Measurements from ENCODE around the gene SOX9. TPM values are rescaled to one million over a fixed set of nuclear protein-coding genes. Genes with fewer than 3 reads are reported as not detected.
A peak's percentile ranks its signal among the peaks of the same experiment; 100 is the strongest.

The SOX9 gene
- total RNA-seq (not detected), polyA plus RNA-seq (not detected)

- Mint-ChIP-seq H3K4me1 (peaks cover 2 to 13% (median 6%) of the 10 kb centered on the region in 4 donors), H3K9me3 (peaks cover 0 to 4% (median 0%) of the 10 kb centered on the region in 7 donors), H3K27me3 (peaks cover 81% of the 10 kb centered on the region), H3K27ac (no peak within 1 kb of the TSS), H3K4me3 (peak within 1 kb of the TSS in 1 of 4 donors; percentile 43), H3K36me3 (no peaks in the 10 kb centered on the region)
- ATAC-seq (ENCODE audit: low read depth in 2 of 2) (no peak), DNase-seq (no peak)
- H3K36me3 ChIP-seq (ENCODE audit: control insufficient read depth, insufficient read depth, low read length): no peaks in the 10 kb centered on the region
- no peak within 1 kb of the TSS for H3K4me3 ChIP-seq (ENCODE audit: low read depth, low read length)
- no peaks in the 10 kb centered on the region for H3K4me1 ChIP-seq (ENCODE audit: control insufficient read depth, insufficient read depth, low read length, poor library complexity, severe bottlenecking)
- peaks cover 25% of the 10 kb centered on the region for H3K27me3 ChIP-seq (ENCODE audit: control insufficient read depth, insufficient read depth, low read length)
- H3K9me3 ChIP-seq (ENCODE audit: control insufficient read depth in 2 of 2, low read length in 2 of 2): no peaks in the 10 kb centered on the region
- H3K27ac ChIP-seq (ENCODE audit: insufficient read depth, low read length, poor library complexity, severe bottlenecking): no peak within 1 kb of the TSS
Measured at GRCh38 chr17:72120642-72121163, at the start of gene SOX9. SOX9 (plus strand) TSS chr17:72121020; CDS start chr17:72121392, 372 bp downstream.

DNA sequence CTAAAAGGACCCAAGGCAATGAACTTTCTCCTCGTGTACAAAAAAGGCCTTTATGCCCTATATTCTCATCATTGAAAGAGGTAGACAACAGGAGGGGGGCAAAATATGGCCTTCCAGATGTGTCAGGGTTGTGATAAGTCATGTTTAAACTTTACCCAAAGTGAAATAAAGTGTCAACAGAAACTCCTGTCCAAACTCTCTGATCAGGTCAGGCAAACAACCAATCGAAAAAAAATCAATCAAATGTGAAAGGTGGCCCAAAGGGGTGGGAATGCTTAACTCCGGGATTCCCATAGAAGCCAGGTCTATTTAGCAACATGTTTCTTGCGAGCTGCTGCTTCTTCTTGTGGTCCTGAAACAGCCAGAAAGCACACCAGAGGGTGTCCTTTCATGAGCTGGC is 49.5 kb upstream of the SOX9 start:
- no peak overlapping the region for H3K4me3 ChIP-seq (ENCODE audit: low read depth, low read length)
- H3K9me3 Mint-ChIP-seq: peaks cover 0 to 13% (median 0%) of the 10 kb centered on the region in 7 donors
- H3K9me3 ChIP-seq (ENCODE audit: control insufficient read depth in 2 of 2, low read length in 2 of 2): no peaks in the 10 kb centered on the region
- H3K36me3 ChIP-seq (ENCODE audit: control insufficient read depth, insufficient read depth, low read length): no peaks in the 10 kb centered on the region
- H3K27ac Mint-ChIP-seq: no peak overlapping the region
- no peaks in the 10 kb centered on the region for H3K4me1 Mint-ChIP-seq
- H3K27ac ChIP-seq (ENCODE audit: insufficient read depth, low read length, poor library complexity, severe bottlenecking): no peak overlapping the region
- no peak for ATAC-seq (ENCODE audit: low read depth in 2 of 2)
- DNase-seq: no peak
- no peaks in the 10 kb centered on the region for H3K27me3 Mint-ChIP-seq
- no peak overlapping the region for H3K4me3 Mint-ChIP-seq
- no peaks in the 10 kb centered on the region for H3K27me3 ChIP-seq (ENCODE audit: control insufficient read depth, insufficient read depth, low read length)
- H3K4me1 ChIP-seq (ENCODE audit: control insufficient read depth, insufficient read depth, low read length, poor library complexity, severe bottlenecking): no peaks in the 10 kb centered on the region
- no peaks in the 10 kb centered on the region for H3K36me3 Mint-ChIP-seq

- no peaks in the 10 kb centered on the region for H3K36me3 ChIP-seq (ENCODE audit: control insufficient read depth, insufficient read depth, low read length)
- no peaks in the 10 kb centered on the region for H3K9me3 ChIP-seq (ENCODE audit: control insufficient read depth in 2 of 2, low read length in 2 of 2)
- no peak for DNase-seq
- no peaks in the 10 kb centered on the region for H3K27me3 ChIP-seq (ENCODE audit: control insufficient read depth, insufficient read depth, low read length)
- no peak for ATAC-seq (ENCODE audit: low read depth in 2 of 2)
- Mint-ChIP-seq H3K27me3 (no peaks in the 10 kb centered on the region), H3K4me3 (no peak overlapping the region), H3K27ac (no peak overlapping the region), H3K9me3 (peaks cover 0 to 8% (median 5%) of the 10 kb centered on the region in 7 donors), H3K36me3 (no peaks in the 10 kb centered on the region), H3K4me1 (no peaks in the 10 kb centered on the region)
- H3K27ac ChIP-seq (ENCODE audit: insufficient read depth, low read length, poor library complexity, severe bottlenecking): no peak overlapping the region
- no peaks in the 10 kb centered on the region for H3K4me1 ChIP-seq (ENCODE audit: control insufficient read depth, insufficient read depth, low read length, poor library complexity, severe bottlenecking)
- H3K4me3 ChIP-seq (ENCODE audit: low read depth, low read length): no peak overlapping the region
Measured at GRCh38 chr17:72075995-72076677, 44.7 kb upstream of the SOX9 start.

DNA sequence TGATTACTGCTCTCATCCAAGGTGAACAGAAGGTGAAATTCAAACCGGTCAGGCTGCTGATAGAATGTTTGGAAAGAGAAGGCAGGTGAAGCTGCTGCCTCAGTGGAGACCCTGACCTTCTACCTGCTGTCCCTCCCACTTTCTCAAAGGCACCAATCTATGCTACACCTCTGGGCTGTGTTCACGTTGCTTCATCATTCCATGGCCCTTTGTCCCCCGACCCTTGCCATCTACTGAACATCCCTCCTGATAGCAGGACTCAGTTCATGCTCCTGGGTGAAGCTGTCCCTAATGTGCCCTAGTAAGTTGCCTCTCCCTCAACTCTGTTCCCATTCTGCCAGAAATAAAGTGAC is 44.2 kb upstream of the SOX9 start:
- Histone ChIP-seq H3K36me3 (ENCODE audit: control insufficient read depth, insufficient read depth, low read length) (no peaks in the 10 kb centered on the region), H3K4me3 (ENCODE audit: low read depth, low read length) (no peak overlapping the region), H3K9me3 (ENCODE audit: control insufficient read depth in 2 of 2, low read length in 2 of 2) (no peaks in the 10 kb centered on the region), H3K27ac (ENCODE audit: insufficient read depth, low read length, poor library complexity, severe bottlenecking) (no peak overlapping the region), H3K27me3 (ENCODE audit: control insufficient read depth, insufficient read depth, low read length) (no peaks in the 10 kb centered on the region), H3K4me1 (ENCODE audit: control insufficient read depth, insufficient read depth, low read length, poor library complexity, severe bottlenecking) (no peaks in the 10 kb centered on the region)
- no peaks in the 10 kb centered on the region for H3K36me3 Mint-ChIP-seq
- H3K27me3 Mint-ChIP-seq: no peaks in the 10 kb centered on the region
- ATAC-seq (ENCODE audit: low read depth in 2 of 2): no peak
- no peak for DNase-seq
- H3K9me3 Mint-ChIP-seq: peaks cover 0 to 8% (median 6%) of the 10 kb centered on the region in 7 donors
- H3K4me1 Mint-ChIP-seq: no peaks in the 10 kb centered on the region
- peak overlapping the region in 1 of 3 donors; percentile 70 for H3K27ac Mint-ChIP-seq
- H3K4me3 Mint-ChIP-seq: no peak overlapping the region

DNA sequence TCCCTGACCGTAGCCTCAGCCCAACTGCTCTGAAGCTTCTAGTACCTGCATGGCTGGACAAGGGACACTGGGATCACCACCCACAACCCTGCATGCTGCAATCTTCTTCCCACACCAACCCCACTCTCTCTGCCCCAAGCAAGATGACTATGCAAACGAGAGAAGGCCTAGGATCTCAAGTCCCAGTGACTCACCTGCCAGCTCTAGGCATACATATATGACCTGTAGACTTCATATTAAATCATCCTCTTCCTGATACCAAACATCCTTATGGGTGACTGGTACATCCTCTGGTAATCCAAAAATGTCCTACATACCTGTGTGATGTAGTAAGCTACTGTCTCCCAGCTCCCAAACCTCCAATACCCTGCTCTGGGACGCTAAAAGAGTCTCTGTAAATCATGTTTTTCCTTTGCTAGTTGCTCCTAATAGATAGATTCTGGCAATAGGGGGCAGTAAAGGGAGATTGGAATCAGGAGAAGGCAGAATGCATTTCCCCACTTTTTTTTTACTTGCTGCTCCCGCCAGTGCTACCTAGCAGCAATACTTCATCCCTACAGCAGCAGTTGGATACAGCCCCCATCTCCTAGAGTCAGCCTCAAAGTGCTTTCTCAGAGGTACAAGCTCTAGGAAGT is 43.4 kb upstream of the SOX9 start:
- no peaks in the 10 kb centered on the region for H3K9me3 ChIP-seq (ENCODE audit: control insufficient read depth in 2 of 2, low read length in 2 of 2)
- no peak for DNase-seq
- H3K27me3 ChIP-seq (ENCODE audit: control insufficient read depth, insufficient read depth, low read length): no peaks in the 10 kb centered on the region
- ATAC-seq (ENCODE audit: low read depth in 2 of 2): no peak
- no peak overlapping the region for H3K27ac Mint-ChIP-seq
- no peaks in the 10 kb centered on the region for H3K27me3 Mint-ChIP-seq
- no peak overlapping the region for H3K4me3 Mint-ChIP-seq
- H3K36me3 ChIP-seq (ENCODE audit: control insufficient read depth, insufficient read depth, low read length): no peaks in the 10 kb centered on the region
- no peak overlapping the region for H3K4me3 ChIP-seq (ENCODE audit: low read depth, low read length)
- no peak overlapping the region for H3K27ac ChIP-seq (ENCODE audit: insufficient read depth, low read length, poor library complexity, severe bottlenecking)
- H3K4me1 ChIP-seq (ENCODE audit: control insufficient read depth, insufficient read depth, low read length, poor library complexity, severe bottlenecking): no peaks in the 10 kb centered on the region
- peaks cover 0 to 8% (median 6%) of the 10 kb centered on the region in 7 donors for H3K9me3 Mint-ChIP-seq
- no peaks in the 10 kb centered on the region for H3K36me3 Mint-ChIP-seq
- H3K4me1 Mint-ChIP-seq: no peaks in the 10 kb centered on the region

DNA sequence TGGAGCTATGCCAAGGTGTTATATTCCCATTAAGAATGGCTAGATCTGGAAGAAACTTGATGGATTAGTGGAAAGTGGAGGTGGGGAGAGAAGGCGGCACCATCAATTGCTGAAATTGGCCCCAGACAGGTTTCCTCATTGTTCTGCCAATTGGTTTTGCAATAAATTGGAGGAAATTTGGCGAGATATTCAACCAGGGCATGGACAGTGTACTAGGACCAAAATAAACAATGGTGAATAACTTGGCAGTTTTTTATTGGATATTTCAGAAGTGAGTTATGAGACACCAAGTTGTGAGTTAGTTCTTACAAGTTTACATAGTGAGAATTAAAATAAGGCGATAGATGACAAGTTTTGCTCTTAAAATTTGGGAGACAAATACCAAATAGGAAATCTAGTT is 41.1 kb upstream of the SOX9 start:
- H3K4me3 ChIP-seq (ENCODE audit: low read depth, low read length): no peak overlapping the region

GRCh38 chr17:72087876-72088275 is 32.9 kb upstream of the SOX9 start:
- H3K4me1 ChIP-seq (ENCODE audit: control insufficient read depth, insufficient read depth, low read length, poor library complexity, severe bottlenecking): no peaks in the 10 kb centered on the region
- Mint-ChIP-seq H3K27ac (no peak overlapping the region), H3K27me3 (no peaks in the 10 kb centered on the region), H3K9me3 (peaks cover 0 to 4% (median 0%) of the 10 kb centered on the region in 7 donors), H3K36me3 (no peaks in the 10 kb centered on the region), H3K4me3 (no peak overlapping the region), H3K4me1 (peaks cover 0 to 2% (median 0%) of the 10 kb centered on the region in 4 donors)
- no peak overlapping the region for H3K27ac ChIP-seq (ENCODE audit: insufficient read depth, low read length, poor library complexity, severe bottlenecking)
- H3K4me3 ChIP-seq (ENCODE audit: low read depth, low read length): no peak overlapping the region
- no peaks in the 10 kb centered on the region for H3K36me3 ChIP-seq (ENCODE audit: control insufficient read depth, insufficient read depth, low read length)
- DNase-seq (no peak), ATAC-seq (ENCODE audit: low read depth in 2 of 2) (no peak)
- no peaks in the 10 kb centered on the region for H3K27me3 ChIP-seq (ENCODE audit: control insufficient read depth, insufficient read depth, low read length)
- no peaks in the 10 kb centered on the region for H3K9me3 ChIP-seq (ENCODE audit: control insufficient read depth in 2 of 2, low read length in 2 of 2)

More for the DNA sequence above, 41.1 kb upstream of the SOX9 start:
- H3K4me1 Mint-ChIP-seq: no peaks in the 10 kb centered on the region
- H3K27ac Mint-ChIP-seq: no peak overlapping the region
- H3K27ac ChIP-seq (ENCODE audit: insufficient read depth, low read length, poor library complexity, severe bottlenecking): no peak overlapping the region
- no peaks in the 10 kb centered on the region for H3K4me1 ChIP-seq (ENCODE audit: control insufficient read depth, insufficient read depth, low read length, poor library complexity, severe bottlenecking)
- DNase-seq (no peak), ATAC-seq (ENCODE audit: low read depth in 2 of 2) (no peak)
- no peak overlapping the region for H3K4me3 Mint-ChIP-seq
- H3K9me3 ChIP-seq (ENCODE audit: control insufficient read depth in 2 of 2, low read length in 2 of 2): no peaks in the 10 kb centered on the region
- peaks cover 0 to 8% (median 5%) of the 10 kb centered on the region in 7 donors for H3K9me3 Mint-ChIP-seq
- H3K27me3 ChIP-seq (ENCODE audit: control insufficient read depth, insufficient read depth, low read length): no peaks in the 10 kb centered on the region
- H3K36me3 Mint-ChIP-seq: no peaks in the 10 kb centered on the region
- H3K27me3 Mint-ChIP-seq: no peaks in the 10 kb centered on the region
- no peaks in the 10 kb centered on the region for H3K36me3 ChIP-seq (ENCODE audit: control insufficient read depth, insufficient read depth, low read length)

Measured in CD4-positive, CD25-positive, alpha-beta regulatory T cell (primary cell).